Colonic mucosa (tissue), 4 donors: ENCODE measurements around the gene OTOS. TPM values are rescaled to one million over a fixed set of nuclear protein-coding genes. Genes with fewer than 3 reads are reported as not detected.

Experiments
- DNase-seq: peaks from one replicate; pipeline ENCODE4 v3.0.0-alpha.2; 2020
- H3K27ac ChIP-seq: fragments of 200-600 bp; one replicate; pipeline ENCODE4 v1.8.0; 2021
- H3K27me3 ChIP-seq: fragments of 200-600 bp; one replicate; pipeline ENCODE4 v1.8.0; 2021
- H3K36me3 ChIP-seq: fragments of 200-600 bp; one replicate; pipeline ENCODE4 v1.8.0; 2021
- H3K4me1 ChIP-seq: fragments of 200-600 bp; one replicate; pipeline ENCODE4 v1.8.0; 2021; ENCODE audit warnings: mild to moderate bottlenecking
- H3K4me3 ChIP-seq: fragments of 200-600 bp; one replicate; pipeline ENCODE4 v1.8.0; 2021
- H3K9ac ChIP-seq, 2 donors: one replicate each; pipeline ENCODE4 v1.7.0; 2013; ENCODE audit warnings: control low read depth in 2 of 2, low read depth in 2 of 2, low read length in 2 of 2
- H3K9me3 ChIP-seq: fragments of 200-600 bp; one replicate; pipeline ENCODE4 v1.8.0; 2021
- intact Hi-C: fragments of 100-400 bp; cut with DNase I; formaldehyde crosslinking; loops from one replicate; pipeline ENCODE4 v1.14.1; 2022
- total RNA-seq, 2 donors: library from RNA; stranded (reverse); fragmentation: NEBNext Ultra II Directional in 1 of 2; extraction: Animal tissue kit (Norgen Biotek cat#: 25700) in 1 of 2; gene quantifications; one replicate each; pipeline ENCODE4 v1.2.1, GENCODE V29; 2021
- TF ChIP-seq, protein P1 (sequence below): fragments of 200-600 bp; IDR thresholded peaks from one replicate; pipeline ENCODE4 v1.8.0; 2022; ENCODE audit warnings: antibody characterized with exemption, mild to moderate bottlenecking
- donor health status: healthy.
- donor health status: DM: no; HTN: no; CAD: no.
- donor health status: DM: no; HTN: no; CAD: no.

Gene OTOS
- total RNA-seq, 2 donors from 2014 or later, result not detected

DNA sequence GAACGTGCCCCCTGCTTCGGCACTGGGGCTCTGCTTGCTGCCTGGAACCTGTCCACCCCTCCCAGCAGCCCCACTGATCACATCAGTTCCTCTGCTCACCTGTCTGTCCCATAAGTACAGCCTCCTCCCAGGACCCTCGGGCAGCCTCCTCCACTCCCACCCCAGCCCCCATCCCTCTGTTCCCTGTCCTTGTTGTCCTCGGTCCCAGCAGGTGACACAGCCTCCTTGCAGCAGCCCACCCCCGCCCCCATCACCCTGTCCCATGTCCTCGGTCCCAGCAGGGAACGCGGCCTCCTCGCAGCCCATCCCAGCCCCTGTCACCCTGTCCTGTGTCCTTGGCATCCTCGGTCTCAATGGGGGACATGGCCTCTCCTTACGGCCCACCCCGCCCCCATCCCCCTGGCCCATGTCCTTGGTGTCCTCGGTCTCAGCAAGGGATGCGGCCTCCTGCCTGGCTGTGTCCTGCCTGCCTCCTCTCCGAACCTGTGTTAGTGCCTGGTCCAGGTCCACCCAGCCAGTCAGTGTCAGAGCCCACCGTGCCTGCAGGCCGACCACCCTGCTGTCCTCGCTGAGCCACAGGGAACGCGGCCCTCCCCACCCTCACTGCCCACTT, 4.3 kb upstream of the OTOS start:
- Histone ChIP-seq H3K27me3 (no peaks in the 10 kb centered on the region), H3K36me3 (no peaks in the 10 kb centered on the region), H3K9ac (no peak overlapping the region), H3K27ac (no peak overlapping the region), H3K9me3 (no peaks in the 10 kb centered on the region), H3K4me1 (no peaks in the 10 kb centered on the region), H3K4me3 (no peak overlapping the region)
- intact Hi-C loops, result loop anchor here (2.0 to 10.0 kb wide), 2 partner anchors 84 to 1110 kb away; no protein-coding TSS in a partner anchor
- TF ChIP-seq, protein P1, sequence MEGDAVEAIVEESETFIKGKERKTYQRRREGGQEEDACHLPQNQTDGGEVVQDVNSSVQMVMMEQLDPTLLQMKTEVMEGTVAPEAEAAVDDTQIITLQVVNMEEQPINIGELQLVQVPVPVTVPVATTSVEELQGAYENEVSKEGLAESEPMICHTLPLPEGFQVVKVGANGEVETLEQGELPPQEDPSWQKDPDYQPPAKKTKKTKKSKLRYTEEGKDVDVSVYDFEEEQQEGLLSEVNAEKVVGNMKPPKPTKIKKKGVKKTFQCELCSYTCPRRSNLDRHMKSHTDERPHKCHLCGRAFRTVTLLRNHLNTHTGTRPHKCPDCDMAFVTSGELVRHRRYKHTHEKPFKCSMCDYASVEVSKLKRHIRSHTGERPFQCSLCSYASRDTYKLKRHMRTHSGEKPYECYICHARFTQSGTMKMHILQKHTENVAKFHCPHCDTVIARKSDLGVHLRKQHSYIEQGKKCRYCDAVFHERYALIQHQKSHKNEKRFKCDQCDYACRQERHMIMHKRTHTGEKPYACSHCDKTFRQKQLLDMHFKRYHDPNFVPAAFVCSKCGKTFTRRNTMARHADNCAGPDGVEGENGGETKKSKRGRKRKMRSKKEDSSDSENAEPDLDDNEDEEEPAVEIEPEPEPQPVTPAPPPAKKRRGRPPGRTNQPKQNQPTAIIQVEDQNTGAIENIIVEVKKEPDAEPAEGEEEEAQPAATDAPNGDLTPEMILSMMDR, result no peak
- no peak for DNase-seq

DNA sequence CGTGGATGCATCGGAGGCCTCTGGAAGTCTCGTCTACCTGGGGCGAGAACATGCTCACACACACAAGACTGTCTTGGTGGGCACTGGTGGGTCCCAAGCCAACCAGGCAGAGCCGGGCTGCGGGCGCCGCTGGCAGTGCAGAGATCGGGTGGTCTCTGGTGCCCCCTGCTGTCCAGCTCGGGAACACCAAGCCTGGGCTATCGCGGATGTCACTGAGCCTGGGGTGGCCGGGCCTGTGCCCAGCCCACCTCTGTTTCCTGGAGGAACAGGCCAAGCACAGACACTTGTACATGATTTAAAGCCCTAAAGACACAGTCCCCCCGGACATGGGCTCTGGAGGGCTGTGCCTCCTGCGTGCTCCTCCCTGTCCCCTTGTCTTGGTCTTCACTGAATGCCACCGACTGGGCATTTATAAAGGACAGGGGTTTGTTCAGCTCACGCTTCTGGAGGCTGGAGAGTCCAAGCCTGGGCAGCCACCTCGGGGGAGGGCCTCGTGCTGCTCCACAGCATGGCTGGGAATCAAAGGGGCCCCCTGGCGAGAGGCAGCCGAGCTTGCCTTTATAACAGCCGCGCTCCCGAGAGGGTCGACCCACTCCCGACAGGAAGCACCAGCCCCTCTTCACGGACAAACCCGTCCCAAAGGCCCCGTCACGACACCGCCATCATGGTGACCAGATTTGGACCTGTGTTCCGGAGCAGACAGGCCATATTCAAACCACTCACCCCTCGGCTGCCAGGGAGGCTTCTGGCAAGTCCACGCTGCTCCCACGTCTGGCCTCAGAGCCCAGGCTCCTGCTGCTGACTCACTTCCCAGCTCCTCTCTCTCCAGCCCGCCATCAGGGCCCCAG, 3.6 kb upstream of the OTOS start:
- Histone ChIP-seq H3K27me3 (no peaks in the 10 kb centered on the region), H3K27ac (no peak overlapping the region), H3K9ac (no peak overlapping the region), H3K9me3 (no peaks in the 10 kb centered on the region), H3K4me1 (no peaks in the 10 kb centered on the region), H3K36me3 (no peaks in the 10 kb centered on the region), H3K4me3 (no peak overlapping the region)
- TF ChIP-seq, protein P1, result peak; percentile 88
- intact Hi-C loops, result loop anchor here (2.0 to 10.0 kb wide), 2 partner anchors 83 to 1109 kb away; no protein-coding TSS in a partner anchor
- peak; percentile 71 for DNase-seq

DNA sequence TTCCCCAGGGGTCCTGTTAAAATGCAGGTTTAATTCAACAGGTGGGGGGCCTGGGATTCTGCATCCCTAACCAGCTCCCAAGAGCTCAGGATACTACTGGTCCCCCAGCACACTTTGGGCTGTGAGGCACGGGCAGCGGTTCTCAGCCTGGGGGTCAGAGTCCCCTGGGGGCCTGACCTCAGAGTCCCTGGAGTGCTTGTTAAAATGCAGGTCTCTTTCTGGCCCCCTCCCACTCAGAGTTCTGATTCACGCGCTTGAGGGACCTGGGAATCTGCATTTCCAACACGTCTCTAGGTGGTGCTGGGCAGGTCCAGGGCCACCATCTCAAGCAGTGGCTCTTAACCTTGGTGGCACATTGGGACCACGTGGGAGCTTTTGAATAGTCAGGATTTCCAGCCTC, 2.8 kb upstream of the OTOS start:
- Histone ChIP-seq H3K9ac (no peak overlapping the region), H3K9me3 (no peaks in the 10 kb centered on the region), H3K4me3 (no peak overlapping the region), H3K27ac (no peak overlapping the region), H3K27me3 (no peaks in the 10 kb centered on the region), H3K4me1 (no peaks in the 10 kb centered on the region), H3K36me3 (no peaks in the 10 kb centered on the region)
- TF ChIP-seq, protein P1, result no peak
- no peak for DNase-seq
- intact Hi-C loops, result loop anchor here (10.0 kb wide), 1 partner anchor 1108 kb away; no protein-coding TSS in a partner anchor

DNA sequence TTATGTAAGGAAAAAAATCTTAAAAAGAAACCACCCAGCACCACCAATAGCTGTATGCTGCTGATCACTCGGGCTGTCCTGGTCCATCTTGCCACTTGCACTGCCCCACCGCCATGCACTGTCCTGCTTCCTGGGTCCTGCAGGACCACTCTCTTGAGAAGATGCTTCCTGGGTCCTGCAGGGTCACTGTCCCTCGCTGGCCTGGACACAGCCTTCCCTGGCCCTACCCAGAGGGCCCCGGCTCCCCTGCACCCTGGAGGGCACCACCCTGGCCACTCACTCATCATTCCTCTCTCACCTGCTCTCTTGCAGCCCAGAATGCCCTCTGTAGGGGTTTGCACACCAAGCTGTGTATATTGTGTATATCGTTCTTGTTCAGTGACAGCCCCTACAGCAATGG, 2.4 kb upstream of the OTOS start:
- no peak overlapping the region for H3K9ac ChIP-seq
- no peak overlapping the region for H3K4me3 ChIP-seq
- no peak for DNase-seq
- no peaks in the 10 kb centered on the region for H3K9me3 ChIP-seq
- intact Hi-C loops, result loop anchor here (10.0 kb wide), 1 partner anchor 1108 kb away; no protein-coding TSS in a partner anchor
- H3K36me3 ChIP-seq, result no peaks in the 10 kb centered on the region
- H3K4me1 ChIP-seq, result no peaks in the 10 kb centered on the region
- TF ChIP-seq, protein P1, result no peak
- H3K27me3 ChIP-seq, result no peaks in the 10 kb centered on the region
- H3K27ac ChIP-seq, result no peak overlapping the region

DNA sequence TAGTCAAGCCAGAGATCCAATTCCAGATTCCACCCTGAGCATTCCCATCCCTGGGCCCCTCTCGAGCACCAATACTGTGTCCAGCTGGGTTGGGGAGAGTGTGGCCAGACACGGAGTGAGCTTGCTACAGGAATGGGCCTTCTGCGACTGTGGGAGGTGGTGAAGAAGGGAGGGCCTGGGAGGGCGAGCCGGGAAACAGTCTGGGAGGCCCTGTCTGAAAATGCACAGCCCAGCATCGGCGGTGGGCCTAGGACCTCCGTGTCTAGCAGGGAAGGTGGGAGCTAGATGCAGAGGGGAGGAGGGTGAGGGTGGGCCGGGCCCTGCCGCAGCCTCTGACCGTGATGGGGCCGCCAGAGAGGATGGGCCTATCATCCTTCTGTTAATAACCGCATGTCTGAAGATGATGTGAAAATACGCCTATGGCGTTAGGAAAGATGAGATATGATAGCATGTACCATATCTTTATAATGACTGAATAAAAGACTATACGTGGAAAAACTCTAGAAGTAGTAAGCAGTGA, 1.9 kb upstream of the OTOS start:
- Histone ChIP-seq H3K36me3 (no peaks in the 10 kb centered on the region), H3K4me1 (no peaks in the 10 kb centered on the region), H3K4me3 (no peak overlapping the region), H3K9ac (no peak overlapping the region), H3K27me3 (no peaks in the 10 kb centered on the region), H3K9me3 (no peaks in the 10 kb centered on the region), H3K27ac (no peak overlapping the region)
- intact Hi-C loops, result loop anchor here (10.0 kb wide), 1 partner anchor 1108 kb away; no protein-coding TSS in a partner anchor
- TF ChIP-seq, protein P1, result no peak
- no peak for DNase-seq
